IPS-18c (cell line): ENCODE measurements around the gene HIF1A.
"Not testable (repeated sequence)": the region's sequence is repeated elsewhere in the genome, so short reads cannot be mapped to it uniquely, and the experiment has no call there.

ENCODE experiments used
- H3K4me3 ChIP-seq: 2 replicates; pipeline ENCODE4 v1.7.0; 2013; ENCODE audit warnings: low read depth, mild to moderate bottlenecking, low read length, moderate library complexity; ENCODE audit not compliant: insufficient read depth
- H3K9me3 ChIP-seq: one replicate; pipeline ENCODE4 v1.6.1; 2013; ENCODE audit warnings: mild to moderate bottlenecking, low read length, moderate library complexity; ENCODE audit not compliant: control insufficient read depth, insufficient read depth

HIF1A gene

GRCh38 chr14:61694830-61695694, at the start of gene HIF1A:
TSS of gene HIF1A (plus strand) at chr14:61695513. CDS start at chr14:61695805, 292 bp downstream.
- Histone ChIP-seq H3K9me3 (no peaks in the 10 kb centered on the region), H3K4me3 (peak within 1 kb of the TSS; percentile 96)

- Histone ChIP-seq H3K9me3 (no peaks in the 10 kb centered on the region), H3K4me3 (no peak overlapping the region)
Observed at GRCh38 chr14:61646366-61647116, 48.8 kb upstream of the HIF1A start.

GRCh38 chr14:61647704-61648103, 47.6 kb upstream of the HIF1A start:
- H3K9me3 ChIP-seq, result no peaks in the 10 kb centered on the region
- H3K4me3 ChIP-seq, result no peak overlapping the region

- H3K9me3 ChIP-seq, result no peaks in the 10 kb centered on the region
- H3K4me3 ChIP-seq, result no peak overlapping the region
Observed at GRCh38 chr14:61648377-61648776, 46.9 kb upstream of the HIF1A start.

- Histone ChIP-seq H3K4me3 (no peak overlapping the region), H3K9me3 (no peaks in the 10 kb centered on the region)
Observed at GRCh38 chr14:61649283-61649682, 46.0 kb upstream of the HIF1A start.

- no peaks in the 10 kb centered on the region for H3K9me3 ChIP-seq
- no peak overlapping the region for H3K4me3 ChIP-seq
Observed at GRCh38 chr14:61651355-61651754, 44.0 kb upstream of the HIF1A start.

- no peak overlapping the region for H3K4me3 ChIP-seq
Observed at GRCh38 chr14:61652526-61653262, 42.6 kb upstream of the HIF1A start.

GRCh38 chr14:61653507-61653906, 41.8 kb upstream of the HIF1A start:
- Histone ChIP-seq H3K4me3 (no peak overlapping the region), H3K9me3 (no peaks in the 10 kb centered on the region)

More at GRCh38 chr14:61652526-61653262, 42.6 kb upstream of the HIF1A start:
- no peaks in the 10 kb centered on the region for H3K9me3 ChIP-seq

- no peaks in the 10 kb centered on the region for H3K9me3 ChIP-seq
Observed at GRCh38 chr14:61654026-61654425, 41.3 kb upstream of the HIF1A start.

GRCh38 chr14:61655777-61656176, 39.5 kb upstream of the HIF1A start:
- no peak overlapping the region for H3K4me3 ChIP-seq
- H3K9me3 ChIP-seq, result no peaks in the 10 kb centered on the region

More at GRCh38 chr14:61654026-61654425, 41.3 kb upstream of the HIF1A start:
- no peak overlapping the region for H3K4me3 ChIP-seq

- Histone ChIP-seq H3K9me3 (no peaks in the 10 kb centered on the region), H3K4me3 (no peak overlapping the region)
Observed at GRCh38 chr14:61656341-61656740, 39.0 kb upstream of the HIF1A start.

GRCh38 chr14:61658111-61658510, 37.2 kb upstream of the HIF1A start:
- H3K9me3 ChIP-seq, H3K4me3 ChIP-seq: not testable (repeated sequence)

- Histone ChIP-seq H3K4me3 (no peak overlapping the region), H3K9me3 (no peaks in the 10 kb centered on the region)
Observed at GRCh38 chr14:61659582-61659981, 35.7 kb upstream of the HIF1A start.

GRCh38 chr14:61661471-61662400, 33.6 kb upstream of the HIF1A start:
- Histone ChIP-seq H3K4me3 (no peak overlapping the region), H3K9me3 (no peaks in the 10 kb centered on the region)

GRCh38 chr14:61662437-61663311, 32.6 kb upstream of the HIF1A start:
- Histone ChIP-seq H3K4me3 (no peak overlapping the region), H3K9me3 (no peaks in the 10 kb centered on the region)
